ENCODE data around the gene SCLT1. TPM values are rescaled to one million over a fixed set of nuclear protein-coding genes. Genes with fewer than 3 reads are reported as not detected.

SCLT1 gene
- total and polyA plus RNA-seq, 3 donors from 2014 or later, result 5.9 to 25.3 (median 17.5) TPM

DNA sequence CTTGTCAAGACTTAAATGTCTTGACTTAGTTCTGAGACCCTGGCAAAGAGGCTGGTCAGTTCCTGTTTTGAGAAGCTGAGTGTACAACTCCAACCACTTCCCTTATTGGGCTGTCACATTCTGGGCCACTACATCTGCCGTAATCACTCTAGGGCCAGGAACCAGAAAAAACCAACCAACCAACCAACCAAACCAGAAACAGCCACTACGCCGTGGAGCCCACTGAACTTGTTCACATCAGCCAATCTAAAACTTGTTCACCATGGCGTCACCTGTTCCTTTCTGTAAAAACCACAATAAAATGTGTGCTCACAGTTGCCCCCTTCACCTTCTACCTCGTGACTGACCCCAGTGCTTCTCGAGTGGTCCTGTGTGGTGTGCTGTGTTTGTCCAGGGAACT, 176.5 kb downstream of the SCLT1 start:
- H3K4me1 ChIP-seq, result no peaks in the 10 kb centered on the region
- no peak for TF ChIP-seq CTCF (IDR thresholded peaks at IDR 0.05)
- DNase-seq, result peak; percentile 27
- intact Hi-C loops (cut with DNase I; ENCODE audit: low total_unique reads), result no loop called here
- no peak overlapping the region for H3K27ac ChIP-seq
- H3K36me3 ChIP-seq (ENCODE audit: low read depth, missing control alignments), result no peaks in the 10 kb centered on the region
- H3K9me3 ChIP-seq, result no peaks in the 10 kb centered on the region
- H3K27me3 ChIP-seq, result no peaks in the 10 kb centered on the region
- no peak overlapping the region for H3K4me3 ChIP-seq
- WGBS, 2 donors, result 85 to 92% methylated on average over 6 of the region's 6 CpGs

GRCh38 chr4:128915544-128915943, 177.8 kb downstream of the SCLT1 start:
- no peaks in the 10 kb centered on the region for H3K27me3 ChIP-seq
- no peak for TF ChIP-seq CTCF (IDR thresholded peaks at IDR 0.05)
- no peak for TF ChIP-seq POLR2A (IDR thresholded peaks at IDR 0.05)
- no peaks in the 10 kb centered on the region for H3K4me1 ChIP-seq
- no peaks in the 10 kb centered on the region for H3K36me3 ChIP-seq (ENCODE audit: low read depth, missing control alignments)
- no peaks in the 10 kb centered on the region for H3K9me3 ChIP-seq
- intact Hi-C loops (cut with DNase I; ENCODE audit: low total_unique reads), result no loop called here
- no peak overlapping the region for H3K27ac ChIP-seq
- no peak overlapping the region for H3K4me3 ChIP-seq
- DNase-seq, result no peak

DNA sequence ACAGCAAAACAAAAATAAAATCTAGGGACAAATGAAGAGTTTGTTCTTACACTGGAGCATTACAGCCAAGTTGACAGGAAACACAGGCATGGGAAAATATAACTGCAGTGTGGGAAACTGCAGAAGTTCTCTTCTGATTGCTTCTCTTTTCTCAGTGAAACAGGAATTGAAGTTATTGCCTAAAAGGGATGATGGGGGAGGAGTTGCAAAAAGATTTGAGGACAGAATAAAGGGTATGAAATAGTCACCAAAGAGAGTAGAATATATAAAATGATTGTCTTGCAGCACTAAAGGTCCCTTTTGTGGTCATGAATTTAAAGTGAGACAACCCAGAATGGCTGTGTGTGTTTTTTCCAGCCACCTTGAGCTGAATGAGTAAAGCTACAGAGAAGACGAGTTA, 180.1 kb downstream of the SCLT1 start:
- Histone ChIP-seq H3K4me1 (no peaks in the 10 kb centered on the region), H3K27ac (no peak overlapping the region), H3K27me3 (no peaks in the 10 kb centered on the region), H3K36me3 (ENCODE audit: low read depth, missing control alignments) (no peaks in the 10 kb centered on the region), H3K4me3 (no peak overlapping the region), H3K9me3 (no peaks in the 10 kb centered on the region)
- DNase-seq, result no peak
- WGBS, 2 donors, result 72 to 89% methylated on average over 1 of the region's 1 CpG
- intact Hi-C loops (cut with DNase I; ENCODE audit: low total_unique reads), result no loop called here
- TF ChIP-seq POLR2A (IDR thresholded peaks at IDR 0.05) (no peak), CTCF (IDR thresholded peaks at IDR 0.05) (no peak)

- intact Hi-C loops (cut with DNase I; ENCODE audit: low total_unique reads), result no loop called here
- Histone ChIP-seq H3K4me1 (no peaks in the 10 kb centered on the region), H3K9me3 (no peaks in the 10 kb centered on the region), H3K27me3 (no peaks in the 10 kb centered on the region), H3K27ac (no peak overlapping the region), H3K4me3 (no peak overlapping the region), H3K36me3 (ENCODE audit: low read depth, missing control alignments) (no peaks in the 10 kb centered on the region)
- 87 to 89% methylated on average over 5 of the region's 5 CpGs for WGBS, 2 donors
- TF ChIP-seq POLR2A (IDR thresholded peaks at IDR 0.05) (no peak), CTCF (IDR thresholded peaks at IDR 0.05) (no peak)
- DNase-seq, result no peak
These were observed 184.6 kb downstream of the SCLT1 start for GRCh38 chr4:128908735-128909134.

GRCh38 chr4:128907981-128908380, 185.4 kb downstream of the SCLT1 start:
- Histone ChIP-seq H3K27ac (no peak overlapping the region), H3K4me1 (no peaks in the 10 kb centered on the region), H3K36me3 (ENCODE audit: low read depth, missing control alignments) (no peaks in the 10 kb centered on the region), H3K4me3 (no peak overlapping the region), H3K27me3 (no peaks in the 10 kb centered on the region), H3K9me3 (no peaks in the 10 kb centered on the region)
- TF ChIP-seq POLR2A (IDR thresholded peaks at IDR 0.05) (no peak), CTCF (IDR thresholded peaks at IDR 0.05) (no peak)
- WGBS, 2 donors, result 91 to 97% methylated on average over 2 of the region's 2 CpGs
- intact Hi-C loops (cut with DNase I; ENCODE audit: low total_unique reads), result no loop called here
- DNase-seq, result no peak

All from testis (tissue), 3 donors.